Stimulated activated CD4-positive, alpha-beta T cell treated with anti-CD3 and anti-CD28 coated beads, Interleukin-4, amount 100 ng/mL, for 4 hours (primary cell): ENCODE results near the gene CAMK2B.

Experiments
- DNase-seq, 2 experiments: peaks; one replicate each; pipeline ENCODE4 v3.0.0-alpha.2; 2020

CAMK2B gene

GRCh38 chr7:44285561-44285960, 39.8 kb downstream of the CAMK2B start:
- no peak for DNase-seq

- no peak for DNase-seq
These were observed 40.4 kb downstream of the CAMK2B start for GRCh38 chr7:44284881-44285541.

GRCh38 chr7:44284216-44284615, 41.2 kb downstream of the CAMK2B start:
- DNase-seq = no peak

- DNase-seq = no peak
These were observed 41.8 kb downstream of the CAMK2B start for GRCh38 chr7:44283381-44284211.

GRCh38 chr7:44282601-44283171, 42.7 kb downstream of the CAMK2B start:
- DNase-seq = no peak

GRCh38 chr7:44281811-44282600, 43.4 kb downstream of the CAMK2B start:
- no peak for DNase-seq

GRCh38 chr7:44280993-44281721, 44.2 kb downstream of the CAMK2B start:
- DNase-seq = no peak

- DNase-seq = no peak
These were observed 44.8 kb downstream of the CAMK2B start for GRCh38 chr7:44280636-44280992.

- no peak for DNase-seq
These were observed 45.5 kb downstream of the CAMK2B start for GRCh38 chr7:44279731-44280505.

- DNase-seq = no peak
These were observed 46.1 kb downstream of the CAMK2B start for GRCh38 chr7:44279286-44279685.

GRCh38 chr7:44278451-44279161, 46.8 kb downstream of the CAMK2B start:
- no peak for DNase-seq

GRCh38 chr7:44277851-44278250, 47.5 kb downstream of the CAMK2B start:
- DNase-seq = no peak

- no peak for DNase-seq
These were observed 48.0 kb downstream of the CAMK2B start for GRCh38 chr7:44277391-44277790.

- DNase-seq = no peak
These were observed 48.7 kb downstream of the CAMK2B start for GRCh38 chr7:44276571-44277221.

- no peak for DNase-seq
These were observed 49.3 kb downstream of the CAMK2B start for GRCh38 chr7:44275957-44276570.

- no peak for DNase-seq
These were observed 50.2 kb downstream of the CAMK2B start for GRCh38 chr7:44275146-44275545.

- DNase-seq = no peak
These were observed 50.8 kb downstream of the CAMK2B start for GRCh38 chr7:44274623-44274975.

- DNase-seq = no peak
These were observed 51.4 kb downstream of the CAMK2B start for GRCh38 chr7:44273681-44274622.

- DNase-seq = no peak
These were observed 52.4 kb downstream of the CAMK2B start for GRCh38 chr7:44272981-44273380.
